CD4-positive, alpha-beta T cell treated with Interferon alpha-2 for 1 hour (primary cell): ENCODE results near the gene PFDN5.
"Not testable (repeated sequence)": the region's sequence is repeated elsewhere in the genome, so short reads cannot be mapped to it uniquely, and the experiment has no call there.

Experiments used
- DNase-seq, 2 donors: peaks; one replicate each; pipeline ENCODE4 v3.0.0-alpha.2; 2020 to 2022

Gene PFDN5

GRCh38 chr12:53287741-53288216 is 7.6 kb upstream of the PFDN5 start:
- DNase-seq: peak; percentile 74 to 81

- DNase-seq: no peak
These were observed 7.0 kb upstream of the PFDN5 start for GRCh38 chr12:53288322-53288721.

- no peak for DNase-seq
These were observed 5.5 kb upstream of the PFDN5 start for GRCh38 chr12:53289891-53290290.

- DNase-seq: no peak
These were observed 4.7 kb upstream of the PFDN5 start for GRCh38 chr12:53290661-53291060.

- DNase-seq: no peak
These were observed 2.9 kb upstream of the PFDN5 start for GRCh38 chr12:53292426-53292825.

GRCh38 chr12:53295891-53296219 is 513 bp downstream of the PFDN5 start:
- no peak for DNase-seq

- DNase-seq: not testable (repeated sequence)
These were observed 1.8 kb downstream of the PFDN5 start for GRCh38 chr12:53297106-53297505.

GRCh38 chr12:53298164-53298563 is 2.8 kb downstream of the PFDN5 start:
- DNase-seq: no peak

- DNase-seq: peak; percentile 50 to 55
These were observed 3.7 kb downstream of the PFDN5 start for GRCh38 chr12:53299101-53299453.

- peak; percentile 84 to 87 for DNase-seq
These were observed 4.3 kb downstream of the PFDN5 start, which contains the start of gene MYG1 for GRCh38 chr12:53299454-53300180. Gene MYG1, plus strand, starts transcription at chr12:53299695. Its CDS starts 43 bp downstream, at chr12:53299738.

GRCh38 chr12:53300187-53300586 is 4.8 kb downstream of the PFDN5 start:
- no peak for DNase-seq

GRCh38 chr12:53302903-53303302 is 7.6 kb downstream of the PFDN5 start:
- no peak for DNase-seq

- DNase-seq: no peak
These were observed 11.5 kb downstream of the PFDN5 start for GRCh38 chr12:53306826-53307225.

- no peak for DNase-seq
These were observed 12.9 kb downstream of the PFDN5 start for GRCh38 chr12:53308276-53308675.

GRCh38 chr12:53313996-53314395 is 18.7 kb downstream of the PFDN5 start:
- DNase-seq: no peak

- DNase-seq: no peak
These were observed 25.2 kb downstream of the PFDN5 start for GRCh38 chr12:53320352-53321195.

- DNase-seq: peak; percentile 40 to 61
These were observed 28.9 kb downstream of the PFDN5 start for GRCh38 chr12:53324113-53324778.

- DNase-seq: peak; percentile 85 to 89
These were observed 29.6 kb downstream of the PFDN5 start for GRCh38 chr12:53324779-53325510.

- peak in 1 of 2 donors; percentile 25 for DNase-seq
These were observed 30.2 kb downstream of the PFDN5 start for GRCh38 chr12:53325511-53326061.

- DNase-seq: no peak
These were observed 31.3 kb downstream of the PFDN5 start for GRCh38 chr12:53326460-53327185.

- peak in 1 of 2 donors; percentile 28 for DNase-seq
These were observed 32.2 kb downstream of the PFDN5 start for GRCh38 chr12:53327435-53328042.
